Keratinocyte (primary cell): ENCODE results near the gene KCNK17. TPM values are rescaled to one million over a fixed set of nuclear protein-coding genes. Genes with fewer than 3 reads are reported as not detected.

Experiments
- DNase-seq: peaks from one replicate; pipeline ENCODE4 v3.0.0-alpha.2; 2011; ENCODE audit warnings: low read depth, missing footprints, low spot score
- FAIRE-seq: peaks from 2 replicates; lab custom pipeline; 2011; peaks lifted over from hg19 to GRCh38; lab: Jason Lieb, UNC
- H2AFZ ChIP-seq: 2 replicates; pipeline ENCODE4 v1.6.0; 2012; ENCODE audit warnings: low read length, control low read depth, inconsistent platforms; ENCODE audit not compliant: control insufficient read depth
- H3K27ac ChIP-seq: 2 replicates; pipeline ENCODE4 v1.5.1; 2011; ENCODE audit warnings: low read length; ENCODE audit not compliant: control insufficient read depth, insufficient read depth
- H3K27me3 ChIP-seq: 3 replicates; pipeline ENCODE4 v1.6.0; 2011; ENCODE audit warnings: low read length; ENCODE audit not compliant: control insufficient read depth, insufficient read depth; ENCODE audit errors: extremely low read depth
- H3K36me3 ChIP-seq, 2 experiments: 2 replicates in 1 of 2; 3 replicates in 1 of 2; pipeline ENCODE4 v1.5.1; 2011; ENCODE audit warnings: low read length in 2 of 2, mild to moderate bottlenecking in 1 of 2; ENCODE audit not compliant: control insufficient read depth in 2 of 2, insufficient read depth in 2 of 2; ENCODE audit errors: extremely low read depth in 1 of 2
- H3K4me1 ChIP-seq: 3 replicates; pipeline ENCODE4 v1.5.1; 2011; ENCODE audit warnings: low read length; ENCODE audit not compliant: control insufficient read depth, insufficient read depth; ENCODE audit errors: extremely low read depth
- H3K4me2 ChIP-seq: 3 replicates; pipeline ENCODE4 v1.6.0; 2011; ENCODE audit warnings: low read depth, low read length; ENCODE audit not compliant: control insufficient read depth, insufficient read depth; ENCODE audit errors: extremely low read depth
- H3K4me3 ChIP-seq, 3 experiments: fragments of 200-600 bp in 1 of 3; sonication (generic) in 1 of 3; 2 replicates in 2 of 3; 3 replicates in 1 of 3; pipeline ENCODE4 v1.5.1; 2011 to 2016; ENCODE audit warnings: low read length in 3 of 3, mild to moderate bottlenecking in 3 of 3, control low read depth in 2 of 3, inconsistent platforms in 1 of 3, low read depth in 1 of 3, mixed read lengths in 1 of 3, mixed run types in 1 of 3, moderate library complexity in 1 of 3; ENCODE audit not compliant: control insufficient read depth in 2 of 3, insufficient read depth in 2 of 3; ENCODE audit errors: extremely low read depth in 1 of 3
- H3K79me2 ChIP-seq: 2 replicates; pipeline ENCODE4 v1.6.0; 2012; ENCODE audit warnings: low read length; ENCODE audit not compliant: control insufficient read depth, insufficient read depth
- H3K9ac ChIP-seq: 3 replicates; pipeline ENCODE4 v1.6.0; 2011; ENCODE audit warnings: low read length; ENCODE audit not compliant: control insufficient read depth, insufficient read depth; ENCODE audit errors: extremely low read depth
- H3K9me1 ChIP-seq: 3 replicates; pipeline ENCODE4 v1.6.0; 2011; ENCODE audit warnings: low read length; ENCODE audit not compliant: control insufficient read depth, insufficient read depth; ENCODE audit errors: extremely low read depth
- H3K9me3 ChIP-seq: 2 replicates; pipeline ENCODE4 v1.5.1; 2012; ENCODE audit warnings: low read depth, low read length; ENCODE audit not compliant: control insufficient read depth
- H4K20me1 ChIP-seq: 3 replicates; pipeline ENCODE4 v1.6.0; 2011; ENCODE audit warnings: low read length; ENCODE audit not compliant: control insufficient read depth, insufficient read depth; ENCODE audit errors: extremely low read depth
- CTCF ChIP-seq, 3 experiments: IDR thresholded peaks in 1 of 3; conservative IDR thresholded peaks in 1 of 3; optimal IDR thresholded peaks in 1 of 3; 2 replicates in 2 of 3; 3 replicates in 1 of 3; pipeline versions ENCODE3 to v1.5.1; 2011; ENCODE audit warnings: low read length in 3 of 3, mild to moderate bottlenecking in 3 of 3, moderate library complexity in 2 of 3, control low read depth in 1 of 3, inconsistent platforms in 1 of 3; ENCODE audit not compliant: insufficient read depth in 2 of 3; ENCODE audit errors: extremely low read depth in 1 of 3
- EZH2 ChIP-seq: IDR thresholded peaks from one replicate; pipeline ENCODE4 v1.6.1; 2012; ENCODE audit warnings: inconsistent platforms, mild to moderate bottlenecking, low read length, moderate library complexity
- dilution Hi-C: fragments of 300-500 bp; cut with MboI; formaldehyde crosslinking; loops from one replicate; pipeline ENCODE4 v1.7.0; 2020; ENCODE audit warnings: low sequenced_read_pairs; ENCODE audit not compliant: extremely low pct_ligation_motif_present
- polyA plus RNA-seq, 5 experiments: library from polyadenylated mRNA; depleted of rRNA in 3 of 5; stranded (reverse) in 3 of 5; stranded (forward) in 1 of 5; unstranded in 1 of 5; fragments of >200 nt; gene quantifications; 1 replicate in 1 of 5; 2 replicates in 3 of 5; 3 replicates in 1 of 5; pipeline versions ENCODE4 v1.2.1 to v1.2.3, GENCODE V29; 2011 to 2012; ENCODE audit warnings: missing spikeins in 2 of 5, low read depth in 1 of 5, low replicate concordance in 1 of 5

The KCNK17 gene
- polyA plus RNA-seq, 1 donor (not counting 4 experiments of a cell fraction or from before 2014, with no cell fraction given): not detected

- no peaks in the 10 kb centered on the region for H3K36me3 ChIP-seq
- TF ChIP-seq EZH2 (no peak), CTCF (optimal IDR thresholded peaks at IDR 0.05 in 1 of 3, IDR thresholded peaks at IDR 0.05 in 1 of 3, conservative IDR thresholded peaks at IDR 0.05 in 1 of 3; ENCODE audit: extremely low read depth in 1 of 3, insufficient read depth in 2 of 3, low read length in 3 of 3) (no peak)
- no peaks in the 10 kb centered on the region for H3K9me3 ChIP-seq
- no peaks in the 10 kb centered on the region for H3K4me1 ChIP-seq
- no peaks in the 10 kb centered on the region for H4K20me1 ChIP-seq
- H2AFZ ChIP-seq: no peak overlapping the region
- H3K4me2 ChIP-seq: no peak overlapping the region
- dilution Hi-C loops: no loop called here
- H3K4me3 ChIP-seq: no peak overlapping the region
- H3K9ac ChIP-seq: no peak overlapping the region
- FAIRE-seq: no peak
- DNase-seq: no peak
- no peaks in the 10 kb centered on the region for H3K9me1 ChIP-seq
- H3K27me3 ChIP-seq: no peaks in the 10 kb centered on the region
- no peak overlapping the region for H3K27ac ChIP-seq
- no peaks in the 10 kb centered on the region for H3K79me2 ChIP-seq
Observed at GRCh38 chr6:39279539-39279938, 34.7 kb downstream of the KCNK17 start.

DNA sequence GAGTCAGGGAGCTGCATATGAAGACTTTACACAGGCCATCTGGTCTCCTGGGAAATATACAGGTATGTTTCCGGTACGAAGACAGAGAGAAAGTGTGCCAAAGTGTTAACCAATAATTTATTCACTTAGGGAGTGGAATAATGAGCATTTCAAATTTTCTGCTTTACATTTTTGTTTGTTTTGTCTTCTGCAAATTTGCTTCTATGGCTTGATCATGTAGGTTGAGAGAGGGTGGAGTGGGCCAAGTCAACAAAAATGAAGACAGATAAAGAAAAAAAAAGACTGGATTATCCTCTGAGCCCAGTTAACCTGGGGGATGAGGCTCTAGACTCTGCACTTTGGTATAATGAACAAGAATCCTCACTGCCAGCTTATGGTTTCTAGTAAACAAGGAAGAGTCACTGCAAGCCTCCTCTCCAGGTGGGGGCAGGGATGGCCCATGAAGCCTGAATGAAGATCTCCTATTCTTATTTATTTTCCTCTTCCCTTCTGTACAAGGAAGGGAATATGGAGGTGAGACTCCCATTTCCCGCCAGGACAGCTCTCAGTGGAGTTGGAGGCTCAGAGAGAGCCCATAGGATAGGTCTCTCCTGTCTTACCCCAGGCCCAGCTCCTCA, 37.7 kb downstream of the KCNK17 start:
- no peaks in the 10 kb centered on the region for H3K27me3 ChIP-seq
- H3K4me2 ChIP-seq: no peak overlapping the region
- FAIRE-seq (no peak), DNase-seq (no peak)
- H3K9ac ChIP-seq: no peak overlapping the region
- H3K9me1 ChIP-seq: no peaks in the 10 kb centered on the region
- no peaks in the 10 kb centered on the region for H3K36me3 ChIP-seq
- dilution Hi-C loops: no loop called here
- no peak overlapping the region for H2AFZ ChIP-seq
- TF ChIP-seq CTCF (optimal IDR thresholded peaks at IDR 0.05 in 1 of 3, IDR thresholded peaks at IDR 0.05 in 1 of 3, conservative IDR thresholded peaks at IDR 0.05 in 1 of 3; ENCODE audit: extremely low read depth in 1 of 3, insufficient read depth in 2 of 3, low read length in 3 of 3) (no peak), EZH2 (no peak)
- no peak overlapping the region for H3K4me3 ChIP-seq
- H3K27ac ChIP-seq: no peak overlapping the region
- no peaks in the 10 kb centered on the region for H3K79me2 ChIP-seq
- no peaks in the 10 kb centered on the region for H3K4me1 ChIP-seq
- no peaks in the 10 kb centered on the region for H3K9me3 ChIP-seq
- no peaks in the 10 kb centered on the region for H4K20me1 ChIP-seq
